Activated CD4-positive, CD25-positive, alpha-beta regulatory T cell treated with anti-CD3 and anti-CD28 coated beads, Interleukin-2, amount 50 U/mL, for 24 hours (primary cell): ENCODE results near the gene TTLL7.
"Not testable (repeated sequence)": the region's sequence is repeated elsewhere in the genome, so short reads cannot be mapped to it uniquely, and the experiment has no call there.

Source experiments
- ATAC-seq, 2 donors: fragments of 150-1000 bp; cut with Tn5 transposase; one replicate each; pipeline ENCODE4 v1.10.0; 2021; ENCODE audit warnings: mild to moderate bottlenecking in 1 of 2, moderate library complexity in 1 of 2

The TTLL7 gene

DNA sequence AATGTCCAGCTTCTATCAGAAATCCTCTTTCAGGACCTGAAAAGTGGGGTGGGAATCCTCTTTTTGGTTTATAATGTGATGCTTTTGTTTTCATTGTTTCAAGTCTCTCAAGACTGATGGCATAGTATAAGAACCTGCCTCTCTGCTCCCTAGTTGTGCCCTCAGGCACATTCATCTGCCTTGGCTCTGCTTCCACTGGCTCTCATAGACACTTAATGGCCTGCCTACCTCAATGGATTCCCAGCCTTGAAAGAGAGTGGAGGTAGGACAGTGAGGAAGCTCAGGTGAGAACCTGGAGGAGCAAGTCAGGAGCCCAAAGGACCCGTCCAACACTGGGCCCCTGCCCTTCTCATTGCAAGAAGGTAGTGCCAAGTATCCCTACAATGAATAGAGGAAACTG lies 4.8 kb downstream of the TTLL7 start:
- ATAC-seq = no peak

DNA sequence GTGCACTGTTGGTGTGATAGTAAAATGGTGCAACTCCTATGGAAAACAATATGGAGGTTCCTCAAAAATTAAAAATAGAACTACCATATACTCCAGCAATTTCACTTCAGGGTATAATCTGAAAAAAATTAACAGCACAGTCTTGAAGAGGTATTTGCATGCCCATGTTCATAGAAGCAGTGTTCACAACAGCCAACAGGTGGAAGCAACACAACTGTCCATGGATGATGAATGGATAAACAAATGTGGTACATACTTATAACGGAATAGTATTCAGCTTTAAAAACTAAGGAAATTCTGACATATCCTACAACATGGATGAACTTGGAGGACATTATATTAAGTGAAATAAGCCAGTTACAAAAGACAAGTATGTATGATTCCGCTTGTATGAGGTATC lies 8.2 kb downstream of the TTLL7 start:
- no peak for ATAC-seq

DNA sequence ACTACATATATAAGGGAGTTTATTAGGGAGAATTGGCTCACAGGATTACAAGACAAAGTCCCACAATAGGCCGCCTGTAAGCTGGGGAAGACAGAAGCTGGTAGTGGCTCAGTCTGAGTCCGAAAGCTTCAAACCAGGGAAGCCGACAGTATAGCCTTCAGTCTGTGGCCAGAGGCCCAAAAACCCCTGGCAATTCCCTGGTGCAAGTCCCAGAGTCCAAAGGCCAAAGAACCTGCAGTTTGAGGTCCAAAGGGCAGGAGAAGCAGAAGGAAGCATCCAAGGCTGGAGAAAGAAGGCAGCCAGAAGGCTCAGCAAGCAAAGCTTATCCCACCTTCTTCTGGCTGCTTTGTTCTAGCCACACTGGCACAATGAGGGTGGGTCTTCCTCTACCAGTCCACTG lies 13.9 kb downstream of the TTLL7 start:
- no peak for ATAC-seq

DNA sequence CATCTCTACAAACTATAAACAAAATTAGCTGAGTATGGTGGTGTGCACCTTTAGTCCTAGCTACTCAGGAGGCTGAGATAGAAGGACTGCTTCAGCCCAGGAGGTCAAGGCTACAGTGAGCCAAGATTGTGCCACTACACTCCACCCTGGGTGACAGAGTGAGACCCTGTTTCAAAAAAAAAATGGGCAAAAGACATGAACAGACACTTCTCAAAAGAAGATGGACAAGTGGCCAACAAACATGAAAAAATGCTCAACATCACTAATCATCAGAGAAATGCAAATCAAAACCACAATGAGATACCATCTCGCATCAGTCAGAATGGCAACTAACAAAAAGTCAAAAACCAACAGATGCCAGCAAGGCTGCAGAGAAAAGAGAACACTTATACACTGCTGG lies 15.0 kb downstream of the TTLL7 start:
- ATAC-seq = not testable (repeated sequence)

DNA sequence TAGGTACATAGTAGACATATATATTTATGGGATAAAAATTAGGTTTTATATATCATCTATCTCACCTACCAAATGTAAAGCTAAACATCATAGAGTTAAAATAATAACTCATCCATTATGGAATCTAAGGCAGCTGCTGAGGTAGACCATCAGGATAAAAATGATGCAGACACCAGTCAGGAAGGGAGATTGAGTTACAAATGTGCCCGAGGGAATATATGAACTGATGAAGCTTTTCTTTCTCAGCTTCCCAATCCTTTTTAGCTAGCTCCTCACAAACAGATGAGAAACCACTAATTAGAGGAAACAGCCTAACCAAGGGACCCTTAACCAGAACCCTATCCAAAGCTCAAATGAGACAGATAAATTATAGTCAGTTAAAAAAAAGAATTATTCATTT lies 20.9 kb downstream of the TTLL7 start:
- no peak for ATAC-seq

DNA sequence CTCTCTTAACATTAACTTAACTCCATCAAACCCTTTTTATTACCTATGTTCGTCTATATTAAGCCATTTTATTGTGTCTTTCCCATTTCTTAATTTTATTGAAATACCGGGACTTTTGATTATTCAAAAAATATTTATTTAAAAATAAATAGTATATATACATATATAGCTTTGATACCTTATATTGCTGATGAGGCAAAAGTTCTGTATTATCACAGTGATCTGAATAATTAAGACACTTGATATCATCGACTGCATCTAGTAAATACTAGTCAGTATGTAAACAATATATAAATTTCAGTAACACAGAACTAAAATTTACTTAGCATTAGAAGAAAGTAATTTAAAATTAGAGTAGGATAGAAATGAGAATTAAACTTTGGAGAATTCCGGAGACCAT lies 22.0 kb downstream of the TTLL7 start:
- no peak for ATAC-seq

DNA sequence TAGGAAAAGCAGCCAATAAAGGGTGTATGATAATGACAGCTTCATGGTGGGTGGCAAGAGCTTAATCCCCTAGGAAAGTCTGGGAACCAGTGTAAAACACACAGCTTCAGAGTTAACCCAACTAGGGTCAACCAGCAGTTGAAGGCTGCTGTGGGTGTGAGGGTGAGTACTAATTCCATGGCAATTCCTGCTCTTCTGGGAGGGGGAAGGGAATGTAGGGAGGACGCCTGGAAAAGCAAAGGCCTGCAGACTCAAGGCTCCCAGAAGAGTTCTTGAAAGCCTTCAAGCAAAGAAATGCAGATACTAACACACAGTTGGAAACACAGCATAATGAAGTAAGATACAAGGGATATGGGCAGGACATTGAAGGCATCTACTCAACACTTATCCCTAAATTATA lies 28.1 kb downstream of the TTLL7 start:
- no peak for ATAC-seq

DNA sequence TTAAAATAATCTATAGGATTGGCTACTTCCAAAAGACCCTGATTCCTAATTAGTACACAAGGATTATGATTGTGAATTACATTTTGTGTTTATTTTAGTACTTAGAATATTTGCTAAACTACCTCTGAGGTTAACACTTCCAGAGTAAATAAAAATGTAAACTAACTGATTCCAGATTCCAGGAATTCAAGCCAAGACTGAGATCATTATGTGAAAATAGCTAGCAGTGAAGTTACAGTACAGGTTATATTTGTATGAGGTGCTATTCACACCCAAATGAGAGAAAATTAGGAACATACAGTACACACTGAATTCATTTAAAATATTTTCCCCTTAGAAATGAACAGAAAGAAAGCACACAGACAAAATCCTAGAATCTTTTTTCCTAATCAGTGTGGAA lies 28.8 kb downstream of the TTLL7 start:
- no peak for ATAC-seq

DNA sequence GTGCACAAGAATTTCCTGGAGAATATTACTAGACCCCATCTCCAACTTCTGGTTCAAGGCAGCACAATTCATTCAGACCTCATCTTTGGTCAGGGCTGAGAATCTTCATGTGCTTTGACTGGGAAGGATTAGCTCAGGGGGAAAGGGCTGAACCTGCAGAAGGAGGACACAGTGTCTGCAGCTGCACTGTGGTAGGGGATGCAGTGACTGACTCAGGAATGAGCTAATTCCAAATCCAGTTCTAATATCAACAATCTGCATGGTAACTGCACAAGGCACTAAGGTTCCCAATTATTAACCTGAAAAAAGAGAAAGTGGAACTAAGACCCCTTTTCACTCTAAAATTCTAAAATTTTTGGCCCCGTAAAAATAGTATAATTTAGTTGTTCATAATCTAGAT lies 31.6 kb downstream of the TTLL7 start:
- ATAC-seq = no peak

DNA sequence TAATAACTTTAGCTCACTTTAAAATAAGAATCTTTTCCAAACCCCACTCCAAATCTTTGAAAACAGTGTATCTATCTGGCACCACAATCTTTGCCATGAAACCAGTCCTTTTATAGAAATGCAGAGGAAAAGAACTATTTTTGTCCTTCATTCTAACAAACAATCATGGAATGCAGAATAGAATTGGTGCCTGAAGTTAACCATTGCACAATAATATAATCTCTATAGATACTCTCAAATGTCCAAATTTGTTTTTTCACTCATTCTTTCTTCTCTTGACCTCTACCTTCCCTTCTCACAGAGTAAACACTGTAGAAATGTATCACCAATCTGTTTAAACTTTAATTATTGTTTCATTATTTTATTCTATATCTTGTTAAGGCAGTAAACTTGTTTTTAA lies 34.8 kb downstream of the TTLL7 start:
- ATAC-seq = no peak

DNA sequence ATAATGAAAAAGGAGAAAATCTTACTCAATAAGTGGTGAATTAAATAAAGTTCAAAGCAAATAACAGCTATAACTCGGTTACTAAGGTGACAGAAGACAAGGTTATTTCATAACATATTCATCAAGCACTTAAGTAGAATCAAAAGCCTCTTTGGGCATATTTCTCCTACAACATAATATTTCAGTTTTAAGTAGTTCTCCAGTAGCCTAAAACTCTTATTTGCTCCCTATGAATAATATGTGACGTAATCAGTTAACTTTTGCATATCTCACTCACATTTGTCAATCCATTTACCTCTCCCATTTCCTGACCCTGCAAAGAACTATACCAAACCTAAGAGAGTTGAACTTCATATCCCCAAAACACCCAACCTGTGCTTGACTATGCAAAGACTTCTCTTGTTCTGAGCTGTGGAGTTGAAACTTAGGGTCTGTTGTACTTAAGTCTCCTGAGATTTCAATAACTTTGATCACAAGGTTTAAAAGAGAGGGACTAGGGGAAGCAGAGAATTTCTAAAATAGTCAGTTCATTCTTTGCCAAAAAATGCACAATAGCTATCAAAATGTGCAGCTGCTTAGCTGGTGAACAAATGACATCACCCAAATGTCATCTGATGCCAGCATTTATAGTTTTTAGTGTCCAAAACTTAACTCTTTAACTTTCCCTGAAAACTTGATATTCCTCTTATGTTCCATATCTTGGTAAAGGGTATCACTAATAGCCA lies 37.2 kb downstream of the TTLL7 start:
- ATAC-seq = no peak

DNA sequence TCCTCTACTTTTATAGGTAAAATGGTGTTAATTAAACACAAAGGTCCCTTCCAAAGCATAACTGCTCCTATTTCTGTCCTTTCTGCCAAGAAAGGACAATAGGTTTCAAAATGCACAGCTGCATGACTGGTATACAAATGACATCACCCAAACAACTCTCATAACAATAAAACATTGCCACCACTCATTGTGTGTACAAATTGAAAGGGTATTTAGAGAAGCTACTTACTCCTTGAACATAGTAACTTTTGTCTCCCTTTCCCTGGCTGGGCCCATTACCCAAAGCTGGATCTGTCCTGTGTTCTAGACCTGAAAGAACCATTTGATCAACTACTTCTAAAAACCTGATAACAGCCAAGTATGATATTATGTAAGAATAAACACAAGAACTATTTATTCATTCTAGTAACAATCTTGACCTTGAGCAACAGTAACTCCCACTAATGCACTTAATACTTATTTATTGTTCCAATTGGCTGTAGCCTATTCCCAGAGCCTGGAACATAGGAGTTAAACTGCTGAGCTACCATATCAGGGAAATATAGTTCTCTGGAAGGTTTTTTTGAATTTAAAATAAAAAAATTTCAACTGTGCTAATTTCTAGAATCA lies 38.2 kb downstream of the TTLL7 start:
- no peak for ATAC-seq

DNA sequence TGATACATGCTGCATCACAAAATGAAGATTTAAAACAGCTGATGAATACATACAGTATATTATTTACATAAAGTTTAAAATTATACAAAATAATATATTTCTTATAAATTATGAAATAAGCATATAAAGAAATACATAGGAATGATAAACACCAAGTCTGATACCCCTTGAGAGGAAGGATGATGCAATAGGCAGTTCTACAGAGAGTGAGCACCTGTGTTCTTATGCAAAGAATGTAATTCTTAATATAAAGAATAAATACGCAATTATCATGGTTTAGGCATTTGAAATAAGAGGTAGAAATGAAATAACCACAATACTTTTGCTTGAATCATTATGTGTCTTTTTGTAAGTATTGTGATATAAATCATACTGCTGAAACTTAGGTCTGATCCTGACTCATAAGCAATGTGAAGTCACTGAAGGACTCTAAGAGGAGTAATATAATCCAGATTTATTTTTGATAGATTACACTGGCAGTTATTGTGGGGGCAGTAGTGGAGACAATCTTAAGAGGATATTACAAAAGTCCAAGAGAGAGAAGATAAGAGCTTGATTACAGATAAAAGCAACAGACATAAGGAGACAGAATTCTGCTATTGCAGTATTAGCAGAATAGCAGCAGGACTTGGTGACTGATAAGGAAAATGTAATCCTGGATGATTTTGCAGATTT lies 39.0 kb downstream of the TTLL7 start:
- ATAC-seq = no peak

DNA sequence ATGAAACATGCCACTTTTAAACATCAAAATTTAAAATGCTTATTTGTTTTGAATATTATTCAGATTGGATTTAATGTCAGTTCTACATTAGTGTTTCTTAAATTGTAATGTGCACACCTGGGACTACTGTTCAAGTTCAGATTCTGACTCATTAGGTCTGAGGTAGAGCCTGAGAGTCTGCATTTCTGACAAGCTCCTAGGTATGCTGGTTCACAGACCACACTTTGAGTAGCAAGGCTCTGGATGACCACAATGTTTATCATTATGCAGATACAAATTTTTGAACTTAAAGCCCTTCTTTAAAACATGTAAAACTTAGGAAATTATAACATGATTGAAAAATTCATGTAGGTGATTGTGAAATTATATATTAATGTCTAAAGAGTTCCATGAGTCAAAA lies 40.2 kb downstream of the TTLL7 start:
- no peak for ATAC-seq

DNA sequence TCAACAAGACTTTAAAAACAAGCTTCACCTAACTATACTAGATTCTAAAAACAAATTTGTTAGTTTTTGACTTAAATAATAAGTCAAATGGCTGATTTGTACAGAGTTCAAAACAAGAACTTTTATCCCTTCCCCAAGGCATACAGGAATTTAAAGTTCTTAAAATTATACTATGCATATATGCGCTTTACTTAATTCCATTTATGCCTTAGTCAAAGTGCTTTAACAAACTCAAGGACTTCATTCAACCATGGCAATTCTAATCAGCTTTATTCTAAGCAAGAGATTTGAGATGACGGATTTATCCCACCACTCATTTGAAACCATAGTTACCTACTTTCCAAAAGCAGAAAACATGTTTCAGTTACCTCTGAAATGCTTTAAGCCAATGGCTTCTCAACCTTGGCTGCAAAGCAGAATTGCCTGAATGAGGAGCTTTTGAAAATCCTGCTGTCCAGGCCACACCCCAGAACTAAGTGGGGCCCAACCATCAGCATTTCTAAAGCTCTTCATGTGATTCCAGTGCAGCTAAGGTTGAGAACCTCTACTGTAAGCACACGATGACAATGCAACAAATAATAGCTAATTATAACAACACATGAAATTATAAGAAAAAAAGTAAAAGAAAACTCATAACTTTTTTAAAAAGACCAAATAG lies 44.6 kb downstream of the TTLL7 start:
- no peak for ATAC-seq

DNA sequence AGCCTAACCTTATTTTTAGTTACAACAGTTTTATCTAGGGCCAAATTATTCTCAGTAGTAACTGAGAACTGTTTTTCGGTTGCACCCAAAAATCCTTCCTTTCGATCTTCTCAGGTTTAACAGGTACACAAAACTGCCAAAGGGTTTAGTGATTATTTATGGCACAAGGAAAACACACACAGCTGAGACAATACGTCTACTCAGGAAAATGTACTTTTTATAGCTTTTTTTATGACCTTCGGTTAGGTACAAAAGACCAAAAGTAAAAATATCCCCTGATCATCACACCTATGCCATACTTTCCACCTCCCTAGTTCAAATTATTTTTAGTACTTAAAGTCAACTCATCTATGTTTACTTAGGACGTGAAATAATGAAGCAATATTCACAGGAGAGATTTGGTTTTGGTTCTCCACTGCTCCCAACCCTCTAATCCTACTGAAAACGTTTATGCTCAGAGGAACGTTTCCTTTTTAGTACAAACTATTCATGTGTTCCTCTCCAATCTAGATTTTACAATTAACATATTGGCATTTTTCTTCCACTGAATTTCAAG lies 48.7 kb downstream of the TTLL7 start:
- no peak for ATAC-seq

DNA sequence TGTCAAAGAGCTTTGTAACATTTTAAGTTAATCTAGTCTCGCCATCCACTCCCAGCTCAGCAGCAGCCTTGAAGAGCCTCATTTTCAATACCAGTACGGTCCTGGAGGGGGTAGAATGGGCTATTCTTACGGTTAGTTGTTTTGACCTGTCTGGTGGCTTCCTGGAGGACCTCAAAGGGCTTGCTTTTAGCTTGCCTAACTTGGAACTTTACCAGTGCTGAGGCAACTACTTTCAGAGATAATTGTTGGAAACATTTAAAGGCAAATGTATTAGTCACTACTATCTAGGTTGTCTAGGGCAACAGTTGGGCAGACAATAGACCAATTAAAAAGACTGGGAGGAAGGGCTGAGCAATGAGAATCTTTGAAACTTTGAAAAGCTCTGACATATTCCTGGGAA lies 56.0 kb downstream of the TTLL7 start:
- no peak for ATAC-seq

DNA sequence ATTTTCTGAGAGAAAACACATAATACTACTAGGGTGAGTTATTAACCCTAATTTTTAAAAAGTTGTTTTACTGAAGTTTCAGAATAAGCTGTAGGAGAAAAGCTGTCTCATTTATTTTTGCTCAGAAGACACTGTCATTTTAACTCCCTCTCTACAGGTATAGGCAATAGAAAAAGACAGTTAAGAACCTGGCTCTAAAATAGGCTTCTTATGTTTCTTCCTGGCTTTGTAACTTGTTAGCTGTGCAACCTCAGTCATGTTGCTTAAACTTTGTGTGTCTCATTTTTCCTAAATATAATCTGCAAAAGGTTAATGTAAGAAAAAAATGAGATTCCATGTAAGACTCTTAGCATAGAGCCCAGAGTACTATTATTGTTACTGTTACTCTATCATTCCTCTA lies 64.4 kb downstream of the TTLL7 start:
- no peak for ATAC-seq

DNA sequence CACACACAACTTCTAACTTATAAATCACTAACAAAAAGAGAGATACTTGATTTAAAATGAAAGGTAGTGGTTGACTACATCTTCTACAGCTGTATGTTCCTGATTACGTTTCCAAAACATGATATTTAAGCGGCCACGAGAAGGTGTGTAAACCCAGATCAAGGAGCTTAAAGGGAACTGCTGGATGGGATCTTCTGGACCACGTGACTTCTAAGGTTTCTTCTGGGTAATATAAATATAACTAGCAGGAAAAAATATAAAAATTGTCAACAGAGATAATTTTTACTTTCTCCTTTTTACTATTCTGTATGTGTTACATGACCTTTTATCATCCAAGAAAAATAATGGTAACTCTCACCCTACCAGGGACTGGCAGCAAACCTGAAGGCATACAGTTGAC lies 66.2 kb downstream of the TTLL7 start:
- no peak for ATAC-seq

DNA sequence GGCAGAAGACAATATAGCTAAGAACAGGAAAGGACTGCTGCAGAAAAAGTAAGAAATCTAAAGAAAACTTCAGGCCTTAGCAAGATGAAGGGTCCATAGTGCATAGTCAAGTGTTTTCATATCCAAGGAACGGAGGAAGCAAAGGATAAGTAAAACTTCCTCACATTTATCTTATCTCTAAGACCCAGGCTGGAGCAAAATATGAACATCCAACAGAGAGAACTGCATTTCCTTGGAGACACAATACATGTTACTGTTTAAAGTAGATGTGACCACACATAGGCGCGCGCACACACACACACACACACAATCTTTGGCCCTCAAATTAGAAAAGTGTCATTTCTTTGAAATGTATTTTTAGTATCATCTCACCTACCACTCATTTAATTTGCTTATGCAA lies 66.7 kb downstream of the TTLL7 start:
- ATAC-seq = no peak

DNA sequence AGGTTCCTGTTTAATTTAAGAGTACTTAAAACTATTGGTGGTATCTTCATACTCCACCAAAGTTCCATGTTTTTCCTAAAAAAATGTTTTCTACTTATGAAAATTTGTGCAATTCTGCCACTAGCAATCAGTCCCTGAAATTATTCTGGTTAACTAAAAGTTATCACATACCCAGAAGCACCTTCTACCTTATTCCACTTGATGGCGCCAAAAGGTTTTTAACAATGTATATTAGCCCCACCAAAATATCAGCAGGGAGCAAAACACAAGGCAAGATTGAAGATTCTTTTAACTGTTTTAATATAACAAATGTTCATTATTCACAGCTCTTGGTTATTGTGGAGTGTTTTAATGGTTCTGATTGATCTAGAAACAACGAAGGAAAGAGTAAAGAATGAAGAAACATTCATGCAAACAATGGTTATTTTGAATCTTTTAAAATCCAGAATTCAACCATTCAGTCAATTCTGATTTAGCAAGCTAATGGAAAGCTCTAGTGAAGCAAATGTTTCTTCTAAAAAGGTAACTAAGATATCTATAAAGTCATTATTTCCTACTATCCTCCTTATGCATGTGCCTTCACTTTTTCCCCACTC lies 67.2 kb downstream of the TTLL7 start:
- peak in 1 of 2 donors; percentile 55 for ATAC-seq

DNA sequence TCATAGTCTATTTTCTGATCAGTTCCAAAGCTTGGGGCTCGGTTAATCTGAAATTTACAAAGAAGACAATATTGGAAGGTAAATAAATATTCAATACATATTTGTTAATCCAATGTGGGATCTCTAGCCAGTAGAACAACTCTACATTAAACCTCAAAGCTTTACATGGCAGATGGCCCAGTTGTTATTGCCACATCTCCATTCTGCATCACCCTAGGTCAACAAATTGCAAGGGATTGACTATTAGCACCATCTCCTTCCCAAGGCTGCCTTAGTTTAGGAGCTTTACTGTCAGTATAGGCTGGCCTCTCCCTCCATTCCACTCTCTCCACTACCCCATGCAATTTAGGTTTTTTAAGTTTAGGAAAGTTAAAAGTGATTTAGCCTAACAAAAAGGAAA lies 69.7 kb downstream of the TTLL7 start:
- no peak for ATAC-seq

DNA sequence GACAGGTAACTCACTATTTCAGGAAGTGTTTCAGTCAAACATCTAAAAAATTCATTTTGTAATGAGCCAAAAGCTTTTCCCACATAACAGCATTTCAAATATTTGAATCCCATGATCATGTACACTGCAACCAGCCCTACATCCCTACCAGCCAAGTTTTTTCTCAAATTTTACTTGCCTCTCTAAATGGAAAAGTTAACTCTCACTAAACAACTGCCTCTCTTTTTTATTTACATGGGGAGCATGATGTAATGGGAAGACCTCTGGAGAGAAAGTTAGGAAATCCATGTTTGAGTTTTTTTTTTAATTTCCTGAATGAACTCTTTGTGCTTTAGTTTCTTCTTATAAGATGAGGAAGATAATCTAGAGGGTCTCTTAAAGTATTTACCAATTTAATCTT lies 70.5 kb downstream of the TTLL7 start:
- ATAC-seq = no peak
